Medulla oblongata (tissue), 1 donor: ENCODE measurements around the gene NPHP4.
A peak's percentile ranks its signal among the peaks of the same experiment; 100 is the strongest.
"Not testable (repeated sequence)": the region's sequence is repeated elsewhere in the genome, so short reads cannot be mapped to it uniquely, and the experiment has no call there.

Source experiments
- DNase-seq: peaks from one replicate; pipeline ENCODE4 v3.0.0-alpha.2; 2015; ENCODE audit errors: extremely low spot score

The NPHP4 gene

DNA sequence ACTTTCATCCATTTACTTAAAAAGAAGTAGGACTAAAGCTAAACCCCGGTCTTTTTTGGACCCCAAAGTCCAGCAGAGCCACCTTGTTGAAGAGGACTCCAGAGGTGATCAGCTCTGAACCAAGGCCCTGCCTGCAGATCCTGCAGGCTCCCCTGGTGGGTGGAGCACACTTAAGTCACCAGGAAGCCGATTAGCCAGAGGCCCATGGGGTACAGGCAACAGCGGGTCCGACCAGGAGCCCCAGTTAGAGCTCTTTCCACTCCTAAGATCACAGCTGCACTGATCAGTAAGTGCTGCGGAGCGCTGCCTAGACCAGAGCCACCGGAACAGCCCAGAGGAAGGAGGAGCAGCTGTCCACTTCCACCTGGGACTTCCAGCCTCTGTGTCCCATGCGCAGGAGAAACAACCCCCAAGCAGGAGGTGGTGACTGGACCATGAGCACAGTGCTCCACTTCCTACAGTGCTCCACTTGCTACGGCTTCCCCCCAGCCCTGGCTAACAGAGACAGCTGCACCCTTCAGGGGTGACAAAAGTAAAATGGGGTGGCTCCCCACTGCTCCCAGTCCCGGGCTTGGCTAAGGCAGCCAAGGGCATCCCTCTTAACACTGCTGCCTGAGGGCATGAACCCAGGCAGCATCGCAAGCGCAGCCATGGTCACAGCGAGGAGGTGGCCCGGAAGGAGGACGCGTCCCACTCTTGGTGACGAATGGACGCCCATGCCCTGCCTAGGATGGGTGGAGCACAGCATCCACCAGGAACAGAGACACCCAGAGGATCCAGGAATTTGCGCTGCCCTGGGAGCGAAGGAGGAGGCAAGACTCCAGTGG lies 58.0 kb downstream of the NPHP4 start:
- DNase-seq: no peak

DNA sequence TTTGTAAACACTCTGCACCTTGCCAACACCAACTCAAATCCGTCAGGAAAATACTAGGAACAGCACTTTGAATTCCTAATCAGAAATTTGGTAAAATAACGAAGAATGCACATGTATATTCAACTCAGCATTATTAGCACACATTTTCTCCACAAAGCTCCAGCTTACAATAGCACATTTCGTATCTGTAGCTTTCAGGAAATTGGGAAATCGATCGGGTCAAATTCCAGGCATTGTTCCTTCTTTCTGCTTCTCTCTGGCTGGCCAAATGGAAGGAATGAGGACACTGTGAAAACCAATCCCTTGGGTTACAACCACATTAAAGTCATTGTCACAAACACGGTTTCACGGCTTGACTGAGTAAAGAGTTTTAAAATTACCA lies 58.6 kb downstream of the NPHP4 start:
- no peak for DNase-seq

DNA sequence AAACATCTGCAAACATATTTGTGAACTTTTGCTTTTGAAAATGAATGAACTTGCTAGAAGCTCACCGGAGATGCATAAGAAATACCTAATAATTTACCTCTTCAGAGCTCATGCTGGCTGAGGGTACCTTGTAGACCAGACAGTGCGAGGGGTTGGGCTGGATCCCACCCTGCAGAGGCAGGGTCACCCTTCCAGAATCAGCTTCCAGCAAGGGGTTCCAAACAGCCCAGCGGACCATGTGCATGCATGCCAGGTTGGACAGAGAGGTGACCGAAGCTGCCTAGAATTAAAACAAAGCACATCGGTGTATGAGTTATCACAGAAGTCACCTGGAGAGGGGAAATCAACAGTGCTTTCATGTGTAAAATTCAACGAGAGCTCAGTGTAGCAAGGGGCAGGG lies 59.2 kb downstream of the NPHP4 start:
- no peak for DNase-seq

DNA sequence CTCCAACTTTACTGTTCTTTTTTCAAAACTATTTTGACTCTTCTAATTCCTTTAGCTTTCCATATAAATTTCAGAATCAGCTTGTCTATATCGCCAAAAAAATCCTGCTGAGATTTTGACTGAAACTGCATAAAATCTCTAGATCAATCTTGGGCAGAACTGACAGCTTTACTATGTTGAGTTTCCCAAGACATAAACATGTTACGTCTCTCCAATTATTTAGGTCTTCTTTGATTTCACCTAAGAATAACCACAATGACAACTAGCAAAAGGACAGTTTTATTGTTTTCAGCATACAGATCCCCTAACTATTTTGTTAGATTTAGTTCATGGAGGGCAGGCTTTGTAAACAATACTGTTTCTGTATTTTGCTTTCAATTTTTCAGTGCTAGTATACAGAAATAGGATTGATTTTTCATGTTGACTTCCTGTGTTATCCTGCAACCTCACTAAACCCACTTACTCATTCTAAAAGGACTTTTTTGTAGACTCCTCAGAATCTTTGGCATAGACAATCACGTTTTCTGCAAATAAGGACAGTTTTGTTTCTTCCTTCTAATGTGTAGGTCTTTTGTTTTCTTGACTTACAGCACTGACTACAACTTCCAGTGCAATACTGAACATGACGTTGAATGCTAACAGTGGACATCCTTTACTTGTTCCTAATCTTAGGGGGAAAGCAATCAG lies 63.4 kb downstream of the NPHP4 start:
- DNase-seq: peak; percentile 70

DNA sequence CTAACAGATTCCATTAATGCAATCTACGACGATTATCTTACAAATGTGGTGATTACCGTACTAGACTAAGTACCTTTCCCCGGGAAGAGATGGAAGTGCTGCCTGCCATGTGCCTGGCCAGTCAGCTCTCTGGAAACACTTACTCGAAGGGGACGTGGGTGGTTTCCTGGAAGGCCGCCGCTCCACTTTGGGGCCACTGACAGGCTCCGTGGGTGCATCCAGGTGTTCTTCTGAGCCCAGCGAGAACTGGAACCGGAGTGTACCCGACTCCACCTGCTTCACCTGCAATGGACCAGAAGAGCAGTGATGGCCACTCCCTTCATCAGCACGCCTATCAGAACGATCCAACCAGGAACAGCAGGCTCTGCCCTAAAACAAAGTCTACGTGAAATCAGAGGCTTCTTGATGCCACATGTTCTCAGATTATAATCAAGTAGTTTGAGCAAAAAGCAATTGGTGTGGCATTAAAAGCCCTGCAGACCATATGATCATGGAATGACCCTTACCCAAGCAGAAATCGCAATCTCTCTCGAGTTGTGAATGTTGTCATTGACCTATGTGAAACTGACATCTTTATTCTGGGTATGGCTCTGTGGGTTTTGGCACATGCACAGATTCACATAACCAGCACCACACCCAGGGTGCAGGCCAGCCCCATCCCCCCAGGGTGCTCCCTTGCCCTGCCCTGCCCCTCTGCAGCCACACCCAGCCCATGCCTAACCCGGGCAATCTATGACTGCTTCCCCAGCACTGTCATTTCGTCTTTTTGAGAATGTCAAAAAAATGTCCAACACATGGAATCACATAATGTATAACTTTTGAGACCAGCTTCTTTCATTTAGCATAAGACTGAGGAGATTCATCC lies 64.5 kb downstream of the NPHP4 start:
- DNase-seq: no peak

DNA sequence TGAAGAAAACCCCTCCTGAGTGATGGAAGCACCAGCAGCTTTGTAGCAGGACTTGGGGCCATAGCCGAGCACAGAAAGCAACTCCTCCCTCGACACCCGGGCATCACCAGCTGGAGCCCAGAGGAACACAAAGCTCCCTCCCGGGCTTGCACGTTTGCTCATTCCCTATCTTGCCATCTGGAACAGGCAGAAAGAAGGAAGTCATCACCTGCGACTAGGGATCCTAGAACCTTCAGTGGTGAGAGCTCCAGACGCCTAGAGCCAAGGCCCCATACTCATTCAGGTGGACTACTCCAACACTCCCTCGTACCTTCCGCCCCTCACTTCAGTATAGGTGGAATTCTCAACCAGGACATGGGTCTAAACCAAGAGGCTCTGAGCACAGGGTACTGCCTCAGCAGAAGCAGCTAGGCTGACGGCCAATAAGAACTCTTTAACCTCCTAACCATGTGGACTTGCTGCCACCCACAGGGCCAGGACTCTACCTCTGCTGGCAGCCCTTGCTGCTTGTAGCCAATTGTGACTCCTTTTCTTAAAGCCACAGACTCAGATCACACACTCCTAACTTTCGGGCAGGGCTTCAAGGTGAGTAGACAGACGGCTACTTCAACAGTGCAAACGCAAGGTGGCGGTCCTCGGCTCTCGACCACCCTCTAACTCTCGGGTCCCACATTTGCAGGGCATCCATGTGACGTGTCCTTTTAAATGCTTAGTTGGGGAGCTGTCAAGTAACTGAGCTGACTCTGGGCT lies 65.4 kb downstream of the NPHP4 start:
- no peak for DNase-seq

DNA sequence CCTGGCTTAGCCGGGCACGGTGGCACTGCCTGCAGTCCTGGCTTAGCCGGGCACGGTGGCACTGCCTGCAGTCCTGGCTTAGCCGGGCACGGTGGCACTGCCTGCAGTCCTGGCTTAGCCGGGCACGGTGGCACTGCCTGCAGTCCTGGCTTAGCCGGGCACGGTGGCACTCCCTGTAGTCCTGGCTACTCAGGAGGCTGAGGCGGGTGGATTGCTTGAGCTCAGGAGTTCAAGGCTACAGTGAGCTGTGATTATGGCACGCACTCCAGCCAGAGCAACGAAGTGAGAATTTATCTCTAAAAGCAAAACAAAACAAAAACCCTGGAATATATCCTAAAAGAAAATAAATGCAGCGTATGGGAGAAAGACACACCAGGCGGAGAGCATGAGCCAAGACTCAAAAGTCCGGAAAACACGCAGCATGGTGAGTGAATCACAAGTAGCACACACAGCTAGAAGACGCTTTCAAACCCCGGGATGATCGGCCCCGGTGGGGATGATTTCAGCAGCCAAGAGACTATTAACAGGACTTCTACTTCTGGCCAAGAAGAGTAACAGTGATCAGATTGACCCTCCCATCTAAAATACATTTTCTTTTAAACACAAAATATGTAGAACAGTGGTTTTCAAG lies 69.4 kb downstream of the NPHP4 start:
- not testable (repeated sequence) for DNase-seq

DNA sequence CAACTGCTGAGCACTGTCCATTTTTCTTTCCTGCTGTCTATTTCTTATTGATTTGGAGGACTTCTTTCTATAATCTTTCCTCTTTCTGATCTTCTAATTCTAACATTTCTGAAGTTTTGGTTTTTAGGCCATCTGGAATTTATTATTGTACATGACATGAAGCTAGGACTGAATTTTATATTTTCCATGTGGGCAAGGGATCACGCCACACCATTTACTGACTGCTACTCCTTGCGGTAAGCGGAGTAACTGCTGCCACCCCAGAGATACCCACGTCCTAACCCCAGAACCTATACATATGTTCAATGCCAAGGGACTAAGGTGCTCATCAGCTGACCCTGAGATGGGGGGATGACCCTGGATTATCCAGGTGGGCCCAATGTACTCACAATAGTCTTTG lies 70.6 kb downstream of the NPHP4 start:
- DNase-seq: no peak

DNA sequence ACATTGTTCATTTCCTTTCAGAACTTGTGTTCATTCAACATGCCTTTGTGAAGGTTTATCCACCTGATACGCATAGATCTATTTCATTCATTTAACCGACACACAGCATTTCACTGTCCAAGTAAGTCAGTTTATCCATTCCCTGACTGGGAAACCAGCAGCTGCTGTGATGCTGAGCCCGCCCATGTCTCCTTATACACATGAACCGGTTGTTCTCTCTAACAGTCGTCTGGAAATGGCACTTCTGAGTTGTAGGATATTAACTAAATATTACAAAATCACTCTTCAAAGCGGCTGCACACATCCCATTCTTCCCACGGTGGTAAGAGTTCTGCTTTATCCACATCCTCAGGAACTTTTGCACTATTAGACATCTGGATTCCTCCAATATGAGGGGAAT lies 71.1 kb downstream of the NPHP4 start:
- no peak for DNase-seq

DNA sequence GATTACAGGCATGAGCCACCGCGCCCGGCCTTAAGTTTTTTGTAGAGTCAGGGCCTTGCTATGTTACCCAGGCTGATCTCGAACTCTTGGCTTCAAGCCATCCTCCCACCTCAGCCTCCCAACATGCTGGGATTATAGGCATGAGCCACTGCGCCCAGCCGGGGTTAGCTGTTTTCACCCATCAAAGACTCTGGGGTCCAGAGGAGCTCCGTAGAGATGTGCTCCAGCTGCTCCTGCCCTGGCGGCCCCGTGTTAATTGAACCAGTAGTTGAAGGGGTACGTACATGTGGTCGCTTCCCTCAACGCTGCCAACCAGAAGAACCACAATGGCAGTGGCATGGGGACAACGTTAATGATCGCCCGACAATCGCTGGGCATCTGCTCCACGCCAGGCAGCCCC lies 72.0 kb downstream of the NPHP4 start:
- DNase-seq: no peak

DNA sequence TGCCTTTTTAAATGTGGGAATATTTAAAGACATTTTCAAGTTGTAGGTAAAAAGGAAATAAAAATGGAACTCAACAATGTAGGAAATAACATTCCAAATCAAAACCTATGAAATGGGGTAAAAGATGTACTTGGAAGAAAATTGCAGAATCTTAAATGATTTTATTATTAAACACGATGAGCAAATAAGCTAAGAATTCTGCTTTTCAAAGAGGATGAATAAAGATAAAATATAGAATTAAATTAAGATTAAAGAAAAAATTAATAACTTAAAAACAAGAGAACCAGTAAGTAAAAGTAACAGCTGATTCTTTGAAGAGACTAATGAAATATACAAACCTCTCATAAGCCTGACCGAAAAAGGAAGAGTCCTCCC lies 74.0 kb downstream of the NPHP4 start:
- no peak for DNase-seq

DNA sequence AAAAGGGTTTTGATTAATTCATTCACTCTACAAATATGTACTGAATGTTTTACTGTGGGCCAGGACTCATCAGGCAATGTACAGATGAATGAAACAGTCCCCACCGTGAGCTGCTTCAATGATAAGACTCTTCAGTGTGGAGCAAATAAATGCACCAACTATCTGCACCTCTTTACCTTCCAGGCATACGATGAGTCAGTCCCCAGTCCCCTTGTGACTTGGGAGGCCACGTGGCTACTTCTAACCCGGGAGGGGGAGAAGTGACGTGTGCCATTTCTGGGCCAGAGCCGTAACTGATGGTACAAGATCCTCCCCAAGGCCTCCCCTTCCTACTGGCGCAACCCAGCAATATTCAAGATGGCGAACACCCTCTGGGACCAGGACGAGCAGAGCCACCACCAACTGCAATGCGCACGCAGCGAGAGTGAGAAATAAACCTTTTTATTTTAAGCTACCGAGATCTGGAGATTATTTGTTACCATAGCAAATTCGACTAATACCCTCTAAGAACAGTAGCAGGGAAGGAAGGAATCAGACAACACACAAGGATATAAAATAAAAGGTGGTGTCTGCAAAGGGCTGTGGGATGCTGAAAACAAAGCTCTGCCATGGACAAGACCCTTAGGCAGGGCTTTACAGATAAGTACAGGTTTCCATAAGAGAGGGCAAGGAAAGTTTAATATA lies 74.5 kb downstream of the NPHP4 start:
- DNase-seq: no peak

DNA sequence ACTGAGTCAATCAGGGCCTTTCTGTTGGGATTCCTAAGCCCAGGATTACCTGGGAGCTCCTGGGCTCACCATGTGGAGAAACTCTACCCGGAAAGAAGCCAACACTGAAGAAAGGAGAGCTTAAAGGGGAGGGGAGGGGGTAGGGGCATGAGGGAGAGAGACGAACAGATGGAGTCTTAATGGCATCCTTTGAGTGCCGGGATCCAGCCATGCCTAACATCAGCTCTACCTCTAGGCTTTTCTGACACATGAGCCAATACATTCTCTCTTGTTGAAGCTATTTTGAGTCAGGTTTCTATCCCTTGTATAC lies 75.0 kb downstream of the NPHP4 start:
- DNase-seq: no peak

DNA sequence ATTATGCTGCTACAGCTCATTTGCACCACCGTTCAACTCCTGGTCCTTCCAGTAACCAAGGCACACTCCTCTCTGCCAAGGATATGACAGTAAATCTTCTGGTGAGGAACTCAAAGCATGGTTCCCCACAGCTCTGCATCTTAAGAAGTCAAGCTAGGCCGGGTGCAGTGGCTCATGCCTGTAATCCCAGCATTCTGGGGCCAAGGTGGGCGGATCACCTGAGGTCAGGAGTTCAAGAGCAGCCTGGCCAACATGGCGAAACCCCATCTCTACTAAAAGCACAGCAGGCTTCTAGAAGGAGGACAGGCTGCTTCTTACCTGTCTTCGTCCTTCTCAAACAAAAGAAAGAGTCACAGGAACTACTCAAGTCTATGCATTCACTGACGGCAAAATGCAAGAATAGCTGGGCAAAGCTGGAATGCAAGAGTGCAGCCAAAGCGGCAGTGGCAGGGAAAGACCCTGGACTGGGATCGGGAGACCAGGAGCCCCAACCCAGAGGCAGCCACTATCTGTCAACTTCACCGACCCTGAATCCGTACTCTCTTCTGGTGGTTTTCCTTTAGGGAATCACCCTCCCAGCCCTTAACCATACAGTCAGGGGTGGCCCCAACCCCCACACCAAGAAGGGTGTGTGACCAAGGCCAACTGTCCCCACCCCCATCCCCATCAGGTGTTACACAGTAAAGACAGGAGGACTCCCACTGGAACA lies 75.5 kb downstream of the NPHP4 start:
- no peak for DNase-seq

DNA sequence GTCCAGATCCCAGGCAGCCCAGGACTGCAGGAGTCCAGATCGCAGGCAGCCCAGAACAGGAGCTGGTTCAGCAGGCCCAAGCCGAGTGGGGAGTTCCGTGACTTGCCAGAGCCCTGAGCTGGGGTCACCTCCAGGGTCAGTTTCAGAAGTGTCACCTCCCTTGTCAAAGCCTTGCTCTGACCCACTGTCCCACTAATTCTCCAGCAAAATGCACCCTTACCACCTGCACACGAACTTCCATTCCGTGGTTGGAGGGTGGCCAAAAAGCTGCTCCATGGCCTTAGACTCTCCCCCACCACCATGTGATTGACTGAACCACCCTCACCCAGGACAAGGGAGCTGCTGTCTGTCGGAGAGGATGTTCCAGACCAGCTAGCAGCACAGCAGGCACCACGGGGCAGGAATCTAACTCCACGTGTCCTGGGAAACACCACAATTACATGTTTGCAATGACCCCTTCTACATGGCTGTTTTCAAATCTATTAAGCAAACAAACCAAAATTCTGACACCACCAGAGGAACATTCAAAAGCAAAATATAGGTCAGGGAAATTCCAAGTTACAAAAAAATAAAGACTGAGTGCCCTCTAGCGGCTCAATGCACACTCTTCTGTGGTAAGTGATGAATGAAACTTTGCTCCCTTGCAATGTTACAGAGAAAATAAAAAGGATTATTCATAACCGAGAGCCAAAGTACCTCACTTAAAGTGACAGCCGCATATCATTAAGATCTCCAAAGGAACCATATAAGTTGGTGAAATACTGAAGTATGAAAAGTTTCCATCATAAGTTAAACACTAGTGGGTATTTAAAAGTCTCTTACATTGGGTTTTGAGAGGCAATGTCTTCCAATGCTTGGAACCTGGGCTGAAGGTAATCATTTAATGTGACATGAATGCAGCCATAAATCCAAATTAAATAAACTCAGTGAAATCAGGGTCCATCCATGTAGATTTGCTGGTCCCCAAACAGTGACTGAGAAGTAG lies 76.3 kb downstream of the NPHP4 start:
- peak; percentile 79 for DNase-seq

DNA sequence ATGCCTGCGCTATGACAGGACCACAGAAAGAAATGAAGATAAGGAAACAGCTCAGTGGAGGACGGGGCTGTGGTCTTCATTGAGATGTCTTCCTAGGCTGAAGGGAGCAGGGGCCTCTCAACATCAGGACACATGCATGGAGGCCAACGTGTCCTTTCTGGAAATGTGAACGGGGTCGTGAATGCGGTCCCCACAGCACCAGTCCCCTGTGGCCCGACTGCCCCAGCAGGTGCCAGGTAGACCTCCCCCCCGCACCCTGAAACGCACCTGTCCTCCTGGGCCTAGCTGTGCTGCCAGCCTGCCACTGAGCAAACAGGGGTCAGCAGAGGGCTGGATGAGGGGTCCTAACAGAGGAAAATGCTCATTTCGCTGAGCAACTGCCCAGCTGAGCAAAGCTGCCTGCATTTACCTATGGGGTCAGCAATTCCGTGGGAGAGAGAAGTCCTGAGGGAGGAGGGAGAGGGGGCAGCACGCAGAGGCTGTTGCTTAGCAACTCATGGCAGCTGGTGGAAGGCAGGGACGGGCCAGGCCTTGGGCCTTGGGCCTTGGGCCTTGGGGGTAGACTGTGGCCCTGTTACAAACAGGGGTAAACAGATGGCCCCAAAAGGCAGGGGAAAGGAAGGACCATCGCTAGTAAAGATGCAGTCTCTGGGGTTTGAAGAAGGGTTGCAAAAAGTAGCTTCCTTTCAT lies 77.4 kb downstream of the NPHP4 start:
- DNase-seq: no peak

DNA sequence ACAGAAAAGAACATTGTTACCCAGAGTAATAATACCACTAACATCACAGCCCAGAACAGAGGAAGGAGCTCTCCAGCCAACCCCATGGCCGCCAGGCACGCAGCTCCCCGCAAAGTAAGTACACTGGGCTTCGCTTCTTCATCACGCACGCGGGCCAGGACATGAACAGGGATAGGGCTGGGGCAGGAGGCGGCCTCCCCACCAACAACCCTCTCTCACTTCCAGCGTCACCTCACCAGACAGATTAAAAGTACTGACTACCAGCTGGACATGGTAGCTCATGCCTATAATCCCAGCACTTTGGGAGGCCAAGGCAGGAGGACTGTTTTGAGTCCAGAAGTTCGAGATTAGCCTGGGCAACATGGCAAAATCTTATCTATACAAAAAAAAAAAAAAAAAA lies 78.3 kb downstream of the NPHP4 start:
- DNase-seq: no peak

DNA sequence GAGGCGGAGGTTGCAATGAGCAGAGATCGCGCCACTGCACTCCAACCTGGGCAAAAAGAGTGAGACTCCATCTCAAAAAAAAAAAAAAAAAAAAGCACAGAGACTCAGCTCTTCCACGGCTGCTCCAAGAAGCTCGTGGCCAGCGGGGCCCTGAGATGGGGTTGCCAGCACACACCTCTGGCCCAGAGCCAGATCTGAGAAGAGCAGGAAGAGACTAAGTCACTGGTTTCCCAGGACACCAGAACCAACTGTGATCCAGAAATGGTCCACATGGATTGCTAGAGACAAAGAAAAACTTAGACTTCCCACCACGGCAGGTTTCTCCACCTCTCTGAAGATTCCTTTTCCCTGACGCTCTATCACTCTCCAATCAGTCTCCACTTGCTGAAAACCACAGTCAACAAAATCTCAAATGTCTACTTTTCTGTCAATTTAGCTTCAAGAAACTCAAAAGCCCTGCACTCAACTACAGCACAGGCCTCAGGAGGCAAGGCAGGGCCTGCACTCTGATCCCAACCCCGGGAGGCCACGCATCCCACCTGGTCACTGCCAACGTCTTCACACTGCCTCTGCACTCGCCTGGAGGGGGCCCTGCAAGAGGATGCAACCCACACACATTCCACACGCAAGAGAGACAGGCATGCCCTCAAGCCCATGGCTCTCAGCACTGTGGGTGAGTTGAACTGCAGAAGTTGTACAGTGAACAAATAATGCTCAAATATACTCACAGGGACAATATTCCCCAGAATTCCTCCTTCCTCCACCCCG lies 79.0 kb downstream of the NPHP4 start:
- DNase-seq: no peak
